ENCODE data around the gene CCN5.

CCN5 gene

DNA sequence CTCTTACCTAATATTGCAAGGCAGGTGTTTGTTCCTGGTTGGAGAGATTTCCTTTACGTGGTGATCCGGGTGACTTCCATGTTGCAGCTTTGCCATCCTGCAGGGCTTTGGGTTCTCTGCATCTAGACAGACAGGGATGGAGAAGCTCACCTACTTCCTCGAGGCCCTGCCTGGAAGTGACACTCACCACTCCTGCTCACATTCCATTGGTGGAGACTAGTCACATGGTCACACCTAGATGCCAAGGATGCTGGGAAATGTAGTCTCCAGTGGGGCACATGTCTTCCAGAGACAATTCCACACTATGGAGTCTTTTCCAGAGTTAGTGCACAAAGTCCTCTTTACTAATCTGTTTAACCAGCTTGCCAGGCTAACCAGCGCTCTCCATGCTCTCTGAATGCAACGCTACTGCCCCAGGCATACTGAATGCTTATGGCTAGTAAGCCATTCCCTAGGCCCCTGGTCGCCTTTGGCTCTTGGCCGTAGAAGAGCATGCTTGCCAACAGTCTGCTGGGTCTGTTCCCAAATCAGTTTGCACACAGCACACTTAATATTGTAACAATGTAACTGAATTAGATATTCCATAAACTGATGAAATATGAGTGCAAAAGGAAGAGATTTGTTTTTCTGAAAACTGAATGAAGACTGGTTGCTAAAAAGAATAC is 23.8 kb downstream of the CCN5 start:
- no peak for TF ChIP-seq NFIC (IDR thresholded peaks at IDR 0.05)
- TF ChIP-seq, protein P1, sequence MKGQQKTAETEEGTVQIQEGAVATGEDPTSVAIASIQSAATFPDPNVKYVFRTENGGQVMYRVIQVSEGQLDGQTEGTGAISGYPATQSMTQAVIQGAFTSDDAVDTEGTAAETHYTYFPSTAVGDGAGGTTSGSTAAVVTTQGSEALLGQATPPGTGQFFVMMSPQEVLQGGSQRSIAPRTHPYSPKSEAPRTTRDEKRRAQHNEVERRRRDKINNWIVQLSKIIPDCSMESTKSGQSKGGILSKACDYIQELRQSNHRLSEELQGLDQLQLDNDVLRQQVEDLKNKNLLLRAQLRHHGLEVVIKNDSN (IDR thresholded peaks at IDR 0.05) = peak; percentile 97

DNA sequence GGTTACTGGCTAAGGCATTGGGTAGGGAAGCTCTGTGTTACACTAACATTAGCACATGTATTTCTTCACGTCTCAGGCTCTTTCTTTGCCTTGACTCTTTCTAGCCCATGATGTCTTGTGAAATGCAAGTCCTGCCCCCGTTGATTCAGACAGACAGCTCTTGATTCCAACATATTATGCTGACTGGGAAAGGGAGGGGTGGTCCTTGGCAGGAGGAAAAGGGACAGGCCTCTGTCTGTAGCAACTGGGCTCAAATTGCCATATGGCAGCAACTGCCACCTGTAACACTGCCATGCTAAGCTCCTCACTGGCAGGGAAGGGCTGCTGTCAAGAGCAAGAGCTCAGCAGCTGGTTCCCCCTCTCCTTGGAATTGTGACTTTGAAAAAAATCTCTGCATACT is 24.8 kb downstream of the CCN5 start:
- TF ChIP-seq MAX (IDR thresholded peaks at IDR 0.05) (no peak), NFIC (IDR thresholded peaks at IDR 0.05) (no peak), EGR1 (IDR thresholded peaks at IDR 0.05) (no peak), TCF12 (IDR thresholded peaks at IDR 0.05; ENCODE audit: low read depth) (no peak), TAF1 (IDR thresholded peaks at IDR 0.05; ENCODE audit: low read depth) (no peak), YY1 (IDR thresholded peaks at IDR 0.05; ENCODE audit: low read depth) (no peak), CEBPB (IDR thresholded peaks at IDR 0.05) (no peak), FOXM1 (IDR thresholded peaks at IDR 0.05; ENCODE audit: borderline replicate concordance, low read depth) (no peak), EP300 (IDR thresholded peaks at IDR 0.05; ENCODE audit: borderline replicate concordance) (no peak), REST (IDR thresholded peaks at IDR 0.05; ENCODE audit: low read depth) (no peak), CREB1 (IDR thresholded peaks at IDR 0.05; ENCODE audit: low read depth) (no peak), ZBTB7A (IDR thresholded peaks at IDR 0.05; ENCODE audit: low read depth) (no peak), TEAD4 (IDR thresholded peaks at IDR 0.05) (no peak), RAD21 (IDR thresholded peaks at IDR 0.05; ENCODE audit: low read depth) (no peak)
- TF ChIP-seq, protein P1 (IDR thresholded peaks at IDR 0.05) = no peak

DNA sequence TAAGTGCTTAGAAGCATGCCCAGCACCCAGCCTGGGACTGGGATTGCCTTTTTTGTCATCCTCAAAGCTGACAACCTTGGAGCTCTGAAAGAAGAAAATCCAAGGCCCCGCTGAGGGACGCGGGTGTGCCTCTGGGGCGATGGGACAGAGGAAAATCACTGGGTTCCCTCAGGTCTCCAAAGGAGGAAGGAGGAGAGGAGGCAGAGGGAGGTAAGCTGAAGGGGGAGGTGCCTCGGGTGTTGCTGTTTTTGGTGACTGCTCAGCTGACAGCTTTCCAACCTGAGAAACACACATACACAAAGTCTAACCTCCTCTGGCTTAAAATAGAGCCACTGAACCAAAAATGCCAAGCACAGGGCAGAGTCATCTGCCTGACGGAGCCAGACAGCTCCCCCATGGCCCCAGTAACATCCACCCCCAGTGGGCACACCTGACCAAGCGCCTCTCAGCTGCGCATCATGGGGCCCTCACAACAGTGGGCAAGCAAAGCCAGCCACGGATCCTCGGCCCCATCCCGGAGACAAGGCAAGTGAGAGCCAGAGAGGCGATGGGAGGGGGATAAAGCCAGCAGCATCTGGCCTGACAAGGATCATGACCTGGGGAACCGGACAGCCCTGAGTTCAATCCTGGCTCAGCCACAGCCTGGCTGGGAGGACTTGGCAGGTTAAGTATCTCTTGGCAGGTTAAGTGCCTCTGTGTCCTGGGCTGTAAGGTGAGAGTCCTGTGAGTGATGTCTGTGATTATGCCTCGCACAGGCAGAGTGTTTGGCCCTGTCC is 27.3 kb downstream of the CCN5 start:
- TF ChIP-seq TAF1 (IDR thresholded peaks at IDR 0.05; ENCODE audit: low read depth) (no peak), MAX (IDR thresholded peaks at IDR 0.05) (no peak), ZBTB7A (IDR thresholded peaks at IDR 0.05; ENCODE audit: low read depth) (no peak), REST (IDR thresholded peaks at IDR 0.05; ENCODE audit: low read depth) (no peak), NFIC (IDR thresholded peaks at IDR 0.05) (no peak), EP300 (IDR thresholded peaks at IDR 0.05; ENCODE audit: borderline replicate concordance) (no peak), TEAD4 (IDR thresholded peaks at IDR 0.05) (no peak)
- TF ChIP-seq, protein P1 (IDR thresholded peaks at IDR 0.05) = no peak

GRCh38 chr20:44743080-44743701 is 28.0 kb downstream of the CCN5 start:
- TF ChIP-seq TCF12 (IDR thresholded peaks at IDR 0.05; ENCODE audit: low read depth) = no peak
- TF ChIP-seq CREB1 (IDR thresholded peaks at IDR 0.05; ENCODE audit: low read depth) = no peak
- TF ChIP-seq TEAD4 (IDR thresholded peaks at IDR 0.05) = no peak
- no peak for TF ChIP-seq EGR1 (IDR thresholded peaks at IDR 0.05)
- no peak for TF ChIP-seq ZBTB7A (IDR thresholded peaks at IDR 0.05; ENCODE audit: low read depth)
- TF ChIP-seq TAF1 (IDR thresholded peaks at IDR 0.05; ENCODE audit: low read depth) = no peak
- no peak for TF ChIP-seq MAX (IDR thresholded peaks at IDR 0.05)
- TF ChIP-seq FOXM1 (IDR thresholded peaks at IDR 0.05; ENCODE audit: borderline replicate concordance, low read depth) = no peak
- TF ChIP-seq YY1 (IDR thresholded peaks at IDR 0.05; ENCODE audit: low read depth) = no peak
